GM21367 (cell line): ENCODE data around the gene TFF2.

Experiments used
- ATAC-seq: cut with Tn5 transposase; IDR thresholded peaks from one replicate; pipeline ENCODE4 v1.9.1; 2021; ENCODE audit not compliant: unreplicated experiment

Gene TFF2

DNA sequence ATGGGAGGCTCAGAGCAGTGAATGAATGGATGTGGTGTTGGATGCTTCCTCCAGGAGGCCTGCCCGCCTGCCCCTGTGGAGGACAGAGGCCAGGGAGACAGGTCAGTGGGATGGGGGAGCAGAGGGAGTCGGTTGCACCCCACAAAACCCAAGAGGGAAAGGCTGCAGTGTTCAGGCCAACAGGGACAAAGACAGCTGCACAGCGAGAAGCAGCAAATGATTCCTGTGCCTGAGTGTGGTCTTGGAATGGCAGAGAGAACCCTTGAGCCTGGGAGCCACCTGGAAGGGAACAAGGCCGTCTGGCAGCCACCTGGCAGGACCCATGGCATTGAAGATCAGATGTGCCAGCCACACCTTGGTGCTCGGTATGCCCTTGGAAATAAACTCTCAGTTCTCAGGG is 43.7 kb downstream of the TFF2 start:
- ATAC-seq, result no peak

DNA sequence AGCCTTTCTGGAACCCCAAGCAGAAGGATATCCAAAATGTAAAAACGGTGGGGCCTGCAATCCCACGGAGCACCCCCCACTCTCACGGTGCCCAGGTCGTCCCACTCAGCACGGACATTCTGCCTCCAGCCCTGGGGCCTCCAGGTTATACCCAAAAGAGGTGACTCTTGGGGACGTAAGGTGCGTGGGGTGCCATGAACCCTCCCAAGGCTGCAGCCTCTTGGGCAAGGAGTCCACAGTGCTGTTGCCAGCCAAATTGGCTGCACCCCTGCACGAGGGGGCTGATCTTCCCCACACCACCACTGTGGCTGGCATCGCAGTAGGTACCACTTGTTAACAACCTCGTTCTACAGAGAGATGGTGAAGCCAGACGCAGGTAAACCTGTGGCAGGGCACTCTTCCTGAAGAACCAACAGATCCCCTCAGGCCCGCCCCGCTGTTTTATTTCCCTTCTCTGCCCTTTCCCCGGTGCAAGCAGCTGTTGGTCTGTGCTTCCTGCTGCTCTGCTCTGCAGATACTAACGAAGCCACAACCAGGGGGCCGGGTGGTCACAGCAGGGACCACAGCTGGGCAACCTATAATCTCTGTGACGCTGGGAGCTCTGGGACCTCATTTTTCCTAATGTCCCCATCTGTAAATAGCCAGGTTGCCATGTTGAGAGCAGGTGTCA is 44.3 kb downstream of the TFF2 start:
- no peak for ATAC-seq

DNA sequence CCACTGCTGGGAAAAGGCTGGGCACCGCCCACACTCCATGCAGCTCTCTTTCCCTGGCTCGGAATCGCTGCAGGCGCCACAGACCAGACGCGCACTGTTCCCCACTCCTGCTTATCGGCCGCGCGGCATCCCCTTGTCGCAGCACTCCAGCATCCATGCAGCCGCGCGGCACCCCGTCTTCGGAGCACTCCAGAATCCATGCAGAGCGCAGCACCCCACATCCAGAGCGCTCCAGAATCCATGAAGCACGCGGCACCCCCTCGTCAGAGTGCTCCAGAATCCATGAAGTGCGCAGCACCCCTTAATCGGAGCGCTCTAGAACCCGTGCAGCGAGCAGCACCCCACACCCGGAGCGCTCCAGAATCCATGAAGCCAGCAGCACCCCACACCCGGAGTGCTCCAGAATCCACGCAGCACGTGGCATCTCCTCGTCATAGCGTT is 45.1 kb downstream of the TFF2 start:
- no peak for ATAC-seq

DNA sequence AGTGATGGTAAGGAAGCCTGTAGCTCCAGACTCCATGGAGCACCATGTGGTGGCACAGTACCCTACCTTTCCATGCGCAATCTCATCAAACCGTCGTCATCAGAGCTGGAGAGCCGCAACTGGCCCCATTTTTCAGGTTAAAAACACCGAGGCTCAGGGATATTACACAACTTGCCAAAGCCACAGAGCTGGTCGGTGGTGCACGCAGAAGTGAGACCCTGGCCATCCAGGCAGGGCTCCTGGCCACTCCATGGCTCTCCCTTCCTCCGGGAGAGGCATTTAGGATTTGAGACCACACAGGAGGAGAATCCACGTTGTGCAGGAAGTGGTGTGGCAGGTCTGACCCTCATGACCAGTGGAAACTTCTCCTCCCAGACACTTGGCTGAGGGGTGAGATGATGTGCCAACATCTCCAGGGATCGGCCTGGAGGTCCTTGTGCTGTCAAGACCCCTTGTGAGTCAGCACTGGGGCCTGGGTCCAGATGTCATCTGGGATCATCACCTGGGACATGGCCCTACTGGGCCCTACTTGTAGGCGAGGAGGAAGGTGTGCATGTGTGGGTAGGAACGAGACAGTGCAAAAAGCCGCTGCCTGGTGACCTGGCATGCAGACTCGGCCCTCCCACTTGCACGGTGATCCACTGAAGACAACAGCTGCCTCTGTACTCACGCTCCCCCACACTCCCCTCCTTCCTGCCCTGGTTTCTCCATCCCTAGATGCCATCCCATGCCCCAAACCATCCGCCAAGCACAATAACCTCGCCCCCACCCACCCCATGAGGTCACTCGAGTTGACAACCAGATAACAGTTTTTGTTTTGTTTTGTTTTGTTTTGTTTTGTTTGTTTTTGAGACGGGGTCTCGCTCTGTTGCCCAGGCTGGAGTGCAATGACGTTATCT is 46.0 kb downstream of the TFF2 start:
- no peak for ATAC-seq

DNA sequence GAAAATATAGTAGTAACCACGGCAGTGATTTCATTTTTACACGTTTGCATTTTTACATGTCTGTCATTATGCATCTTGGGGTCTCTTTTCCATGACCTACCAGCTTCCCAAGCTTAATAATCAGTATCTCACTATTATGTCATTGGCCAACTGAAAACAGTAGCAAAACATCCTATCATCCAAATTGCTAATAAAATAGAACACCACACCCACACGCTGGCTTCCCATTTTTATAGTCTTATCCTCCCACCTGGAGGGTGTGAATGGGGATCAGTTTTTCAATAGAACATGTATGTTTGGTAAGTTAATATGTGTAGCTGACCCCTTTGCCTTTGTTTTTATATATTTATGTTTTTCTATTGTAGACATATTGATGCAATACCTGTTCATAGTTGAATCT is 47.4 kb downstream of the TFF2 start:
- no peak for ATAC-seq

DNA sequence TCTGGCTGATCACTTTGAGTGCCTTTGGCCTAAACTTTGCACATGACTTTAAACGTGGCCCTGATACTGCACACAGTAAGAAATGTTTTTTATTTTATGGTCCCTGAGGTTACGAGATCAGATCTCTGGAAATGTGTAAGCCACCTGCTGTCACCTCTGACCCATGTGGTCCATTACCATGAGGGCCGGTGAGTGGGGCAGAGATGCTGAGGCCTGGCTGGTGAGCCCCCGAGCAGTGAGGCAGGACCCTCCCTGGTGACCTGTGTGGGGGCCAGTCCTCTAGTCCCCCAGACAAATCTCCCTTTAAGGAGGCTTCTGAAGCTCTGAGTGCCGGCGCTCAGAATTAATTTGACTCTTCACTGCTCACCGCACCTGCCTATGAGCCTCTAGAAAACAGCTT is 48.0 kb downstream of the TFF2 start:
- ATAC-seq, result no peak

DNA sequence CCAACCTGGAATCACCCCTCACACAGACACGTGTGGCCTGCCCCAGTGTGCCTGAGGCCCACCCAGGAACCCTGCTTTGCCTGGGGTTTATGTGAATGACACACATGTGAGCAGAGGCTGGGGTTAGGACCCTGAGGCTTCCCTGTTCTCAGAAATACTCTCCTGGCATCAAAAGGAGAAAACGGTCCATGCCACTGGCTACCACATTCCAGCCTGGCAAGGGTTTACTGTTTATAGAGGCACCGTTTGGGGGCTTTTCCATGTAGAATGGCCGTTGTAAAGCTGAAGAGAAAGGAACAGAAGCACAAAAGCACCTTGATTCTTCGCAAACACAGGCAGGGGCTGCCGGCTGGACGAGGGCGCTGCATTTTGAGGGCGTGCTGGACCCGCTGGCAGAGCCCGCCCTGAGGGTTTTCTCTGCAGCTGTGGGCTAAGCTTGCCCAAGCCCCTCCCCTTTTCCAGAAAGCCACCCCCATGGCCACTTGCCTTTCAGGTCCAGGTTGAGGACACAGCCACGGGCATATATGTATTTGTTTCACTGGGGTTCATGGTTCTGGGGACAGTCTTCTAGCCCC is 48.6 kb downstream of the TFF2 start:
- ATAC-seq, result no peak

DNA sequence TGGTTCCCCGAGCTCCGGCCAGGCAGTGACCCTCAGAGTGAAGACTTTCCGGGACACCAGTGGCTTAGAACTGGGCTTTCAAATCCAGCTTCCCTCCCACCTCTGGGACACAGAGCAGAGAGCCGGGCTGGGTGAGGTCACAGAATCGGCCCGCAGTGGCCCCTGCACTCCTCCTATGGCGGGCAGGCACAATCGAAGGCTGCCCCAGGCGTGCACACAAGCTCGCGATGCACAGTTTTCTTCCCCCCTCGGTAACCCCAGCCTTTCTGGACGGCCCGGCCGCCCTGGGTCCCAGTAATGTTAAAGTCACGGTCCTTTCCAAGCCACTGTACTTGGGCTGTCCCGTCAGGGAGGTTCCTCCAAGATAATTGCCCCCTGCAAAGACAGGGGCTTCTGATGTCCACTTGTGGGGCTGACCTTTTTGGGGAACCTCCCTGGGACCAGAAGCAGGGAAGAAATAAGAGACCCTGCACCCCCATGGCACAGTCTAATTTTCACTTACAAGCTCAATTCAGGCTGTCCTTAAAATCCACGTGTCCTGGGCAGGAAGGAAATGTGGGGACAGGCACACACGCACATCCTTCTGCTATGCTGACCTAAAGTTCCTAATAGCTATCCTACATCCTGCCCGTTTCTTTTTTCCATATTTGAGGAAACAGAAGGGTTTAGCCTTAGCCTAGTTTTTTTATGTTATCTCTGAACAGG is 49.3 kb downstream of the TFF2 start:
- no peak for ATAC-seq

DNA sequence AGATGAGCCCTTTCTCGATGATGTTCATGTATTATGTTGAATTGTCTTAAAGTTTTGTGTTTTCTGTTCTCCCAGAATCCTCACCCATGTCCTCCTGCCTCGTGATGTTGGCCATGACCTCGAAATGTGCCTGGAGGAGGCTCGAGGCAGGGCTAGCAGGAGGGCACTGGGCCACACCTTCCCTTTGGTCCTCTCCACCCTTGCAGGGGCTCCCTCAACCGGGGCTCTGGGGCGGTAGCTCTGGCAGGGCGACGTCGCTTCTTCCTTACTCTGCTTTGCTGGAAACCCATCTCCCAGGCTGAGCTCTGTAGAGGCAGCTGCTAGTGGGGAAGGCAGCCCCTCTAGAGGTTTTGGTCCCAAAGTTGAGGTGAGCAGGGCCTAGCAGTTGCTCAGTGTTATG is 49.8 kb downstream of the TFF2 start:
- no peak for ATAC-seq

DNA sequence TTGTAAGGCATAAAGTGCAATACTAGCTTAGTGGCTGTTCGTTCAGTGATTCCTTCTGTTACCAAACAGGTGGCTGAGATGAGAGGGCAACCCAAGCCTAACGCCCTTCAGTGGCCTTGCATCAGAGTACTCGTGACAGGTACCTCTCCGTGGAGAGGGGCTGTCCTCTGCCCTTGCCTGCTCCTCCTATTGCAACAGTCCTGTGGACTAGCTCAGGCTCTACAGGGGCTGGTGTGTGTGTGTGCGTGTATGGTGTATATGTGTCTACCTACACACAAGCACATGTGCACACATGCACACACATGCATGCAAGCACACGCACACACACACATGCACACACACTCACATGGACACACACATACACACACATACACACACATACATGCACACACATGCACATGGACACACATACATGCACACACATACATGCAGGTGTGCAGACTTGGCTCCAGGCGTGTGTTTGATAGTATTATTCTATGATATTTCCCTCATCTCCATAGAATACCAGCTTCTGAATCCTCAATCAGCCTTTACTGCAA is 50.7 kb downstream of the TFF2 start:
- ATAC-seq, result no peak

DNA sequence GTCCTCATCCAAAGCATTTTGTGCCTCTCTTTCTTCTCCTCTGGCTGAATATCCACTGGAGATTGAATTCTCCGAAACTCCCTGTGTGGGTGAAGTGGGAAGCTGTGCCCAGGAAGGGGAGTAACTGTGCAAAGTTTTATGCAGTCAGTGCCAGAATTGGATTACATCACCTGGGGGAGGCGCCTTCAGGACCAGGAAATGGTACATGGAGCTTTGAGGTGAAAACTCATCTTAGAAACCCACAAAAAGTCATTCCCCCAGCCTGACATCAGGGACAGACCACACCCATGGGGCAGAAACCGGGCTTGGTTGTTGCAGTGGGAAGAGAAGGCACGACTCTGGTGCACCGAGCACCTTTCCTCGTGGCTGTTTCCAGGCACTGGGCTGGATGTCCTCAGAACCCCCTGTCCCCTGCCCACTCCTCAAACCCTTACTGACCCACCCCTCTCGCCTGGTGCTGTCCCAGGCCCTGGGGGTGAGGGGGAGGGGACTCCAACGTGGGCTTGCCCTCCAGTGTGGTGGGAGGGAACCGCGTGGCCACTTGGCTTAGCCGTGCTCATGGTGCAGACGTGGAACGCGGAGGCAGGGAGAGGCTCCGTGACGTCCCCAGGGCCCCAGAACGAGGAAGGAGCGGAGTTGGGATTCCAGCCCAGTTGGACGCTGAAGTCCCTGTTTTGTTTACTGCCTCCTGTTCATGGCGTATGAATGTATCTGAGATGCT is 51.3 kb downstream of the TFF2 start:
- ATAC-seq, result no peak

DNA sequence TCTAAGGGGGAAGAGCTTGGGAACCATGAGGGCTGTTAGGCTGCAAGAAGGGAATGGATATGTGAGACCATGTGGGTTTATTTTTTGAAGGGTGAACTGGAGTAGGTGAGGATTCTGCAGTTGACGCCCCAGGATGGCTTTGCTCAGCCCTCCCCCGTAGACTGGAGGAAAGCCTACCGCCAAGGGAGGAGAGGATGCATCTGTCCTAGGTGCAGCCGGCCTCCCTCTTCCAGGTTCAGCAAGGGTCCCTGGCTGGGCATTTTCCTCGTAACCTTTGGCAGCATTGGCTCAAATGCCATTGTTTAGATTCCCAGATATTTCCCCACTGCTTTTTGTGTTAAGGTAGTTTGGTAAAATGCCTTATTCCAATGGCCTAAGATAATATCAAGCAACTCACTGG is 52.1 kb downstream of the TFF2 start:
- no peak for ATAC-seq

DNA sequence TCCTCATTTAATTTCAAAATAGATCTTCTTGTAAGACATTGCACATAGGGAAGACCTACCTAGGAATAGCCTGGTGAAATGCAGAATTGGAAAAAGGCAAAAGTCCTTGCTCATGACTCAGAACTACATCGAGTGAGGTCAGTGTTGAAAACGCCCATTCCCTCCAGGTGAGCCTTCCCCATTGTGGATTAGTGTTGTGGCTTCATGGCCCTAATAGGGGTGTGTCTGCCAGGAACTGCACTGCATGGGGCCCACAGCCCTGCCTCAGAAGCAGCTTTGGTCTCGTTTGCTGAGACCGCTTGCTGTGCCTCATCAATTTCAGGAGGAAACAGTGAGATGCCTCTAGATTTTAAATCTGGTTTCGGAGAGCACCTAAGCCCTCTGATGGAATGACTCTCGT is 52.6 kb downstream of the TFF2 start:
- no peak for ATAC-seq

DNA sequence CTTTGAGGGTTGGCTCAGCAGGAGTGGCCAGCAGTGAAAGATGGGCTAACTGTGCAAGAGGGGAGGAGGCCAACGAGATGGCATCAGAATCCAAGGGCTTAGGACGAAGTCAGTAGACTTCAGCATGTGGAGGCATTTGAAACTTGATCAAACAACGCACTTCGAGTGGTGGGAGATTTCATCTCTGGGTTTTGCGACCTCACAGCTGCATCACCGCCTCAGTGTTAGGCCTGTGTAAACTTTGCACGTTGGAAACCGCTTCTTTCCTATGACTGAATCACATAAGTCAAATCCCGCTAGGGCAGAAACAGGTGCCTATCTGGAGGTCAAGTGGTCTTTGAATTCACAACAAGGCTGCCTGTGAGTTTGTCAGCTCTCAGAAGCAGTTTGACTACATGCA is 53.4 kb downstream of the TFF2 start:
- ATAC-seq, result no peak

DNA sequence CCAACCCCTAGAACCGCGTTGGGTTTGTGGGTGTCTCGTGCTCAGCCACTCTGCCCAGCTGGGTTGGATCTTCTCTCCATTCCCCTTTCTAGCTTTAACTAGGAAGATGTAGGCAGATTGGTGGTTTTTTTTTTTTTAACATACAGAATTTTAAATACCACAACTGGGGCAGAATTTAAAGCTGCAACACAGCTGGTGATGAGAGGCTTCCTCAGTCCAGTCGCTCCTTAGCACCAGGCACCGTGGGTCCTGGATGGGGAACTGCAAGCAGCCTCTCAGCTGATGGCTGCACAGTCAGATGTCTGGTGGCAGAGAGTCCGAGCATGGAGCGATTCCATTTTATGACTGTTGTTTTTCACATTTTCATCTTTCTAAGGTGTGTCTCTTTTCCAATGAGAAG is 54.3 kb downstream of the TFF2 start:
- ATAC-seq, result no peak
